Gastrocnemius medialis (tissue), 4 donors: Measurements from ENCODE around the gene GATA1. TPM values are rescaled to one million over a fixed set of nuclear protein-coding genes. Genes with fewer than 3 reads are reported as not detected.
"Not testable (repeated sequence)": the region's sequence is repeated elsewhere in the genome, so short reads cannot be mapped to it uniquely, and the experiment has no call there.

ENCODE experiments used
- ATAC-seq, 2 donors: fragments of 150-250 bp; one replicate each; pipeline ENCODE4 v1.9.1; 2016
- DNase-seq, 2 donors: peaks; one replicate each; pipeline ENCODE4 v3.0.0-alpha.2; 2019
- H3K27ac ChIP-seq, 4 donors: fragments of 200-600 bp; sonication (generic); 1 replicate in 1 of 4; 2 replicates in 3 of 4; pipeline ENCODE4 v1.5.1; 2016 to 2018; ENCODE audit warnings: mild to moderate bottlenecking in 2 of 4, moderate library complexity in 1 of 4
- H3K27me3 ChIP-seq, 3 donors: fragments of 200-600 bp; sonication (generic) in 2 of 3; 1 replicate in 1 of 3; 2 replicates in 2 of 3; pipeline versions ENCODE4 v1.5.1 to v1.6.0; 2016 to 2019; ENCODE audit warnings: mild to moderate bottlenecking in 1 of 3, moderate library complexity in 1 of 3
- H3K36me3 ChIP-seq, 2 donors: fragments of 200-600 bp; sonication (generic) in 1 of 2; one replicate each; pipeline ENCODE4 v1.5.1; 2017 to 2018
- H3K4me1 ChIP-seq, 2 donors: fragments of 200-600 bp; sonication (generic) in 1 of 2; one replicate each; pipeline ENCODE4 v1.5.1; 2016 to 2017; ENCODE audit warnings: mild to moderate bottlenecking in 2 of 2
- H3K4me3 ChIP-seq, 4 donors: fragments of 200-600 bp; sonication (generic) in 3 of 4; 1 replicate in 1 of 4; 2 replicates in 3 of 4; pipeline ENCODE4 v1.5.1; 2016 to 2019; ENCODE audit warnings: mild to moderate bottlenecking in 2 of 4
- H3K9me3 ChIP-seq, 3 donors: fragments of 200-600 bp; sonication (generic) in 2 of 3; 1 replicate in 1 of 3; 2 replicates in 2 of 3; pipeline ENCODE4 v1.5.1; 2016 to 2019
- CTCF ChIP-seq, 5 experiments: fragments of 450-650 bp in 3 of 5; fragments of 200-600 bp in 2 of 5; sonication (generic) in 2 of 5; IDR thresholded peaks in 4 of 5; conservative IDR thresholded peaks in 1 of 5; 1 replicate in 4 of 5; 2 replicates in 1 of 5; pipeline ENCODE4 v1.5.1; 2016 to 2019; ENCODE audit warnings: antibody characterized with exemption in 5 of 5, mild to moderate bottlenecking in 3 of 5, moderate library complexity in 3 of 5
- POLR2A ChIP-seq, 2 donors: fragments of 450-650 bp; IDR thresholded peaks; one replicate each; pipeline ENCODE4 v1.6.1; 2017; ENCODE audit warnings: antibody characterized with exemption in 2 of 2, mild to moderate bottlenecking in 2 of 2, moderate library complexity in 2 of 2
- in situ Hi-C, 4 donors: fragments of 200-750 bp; cut with MboI; loops; one replicate each; pipeline versions ENCODE4 v1.15.0 to v1.8.0; 2017; ENCODE audit warnings: low sequenced_read_pairs in 4 of 4
- intact Hi-C: fragments of 100-400 bp; cut with DNase I; formaldehyde crosslinking; loops from one replicate; pipeline ENCODE4 v1.15.1; 2023; ENCODE audit warnings: low total_unique reads
- total RNA-seq, 4 donors: library from RNA; depleted of rRNA; stranded (reverse); fragments of >200 nt; gene quantifications; one replicate each; pipeline versions ENCODE4 v1.1.0 to v1.2.3, GENCODE V29; 2016

GATA1 gene
- total RNA-seq, 4 donors from 2014 or later: not detected

- intact Hi-C loops (no loop called here), in situ Hi-C loops (loop anchor here in 1 of 4 donors (25.0 kb wide), 1 partner anchor 156 kb away; no protein-coding TSS in a partner anchor)
- H3K4me3 ChIP-seq: no peak overlapping the region
- H3K9me3 ChIP-seq: no peaks in the 10 kb centered on the region
- H3K27ac ChIP-seq: no peak overlapping the region
- TF ChIP-seq POLR2A (IDR thresholded peaks at IDR 0.05): no peak
- no peak for TF ChIP-seq CTCF (IDR thresholded peaks at IDR 0.05 in 4 of 5, conservative IDR thresholded peaks at IDR 0.05 in 1 of 5)
- no peak for DNase-seq
- ATAC-seq: no peak
- peaks cover 0 to 4% of the 10 kb centered on the region in 2 donors for H3K36me3 ChIP-seq
- no peaks in the 10 kb centered on the region for H3K27me3 ChIP-seq
- H3K4me1 ChIP-seq: no peaks in the 10 kb centered on the region
Measured at GRCh38 chrX:48818098-48818497, 31.7 kb downstream of the GATA1 start.

DNA sequence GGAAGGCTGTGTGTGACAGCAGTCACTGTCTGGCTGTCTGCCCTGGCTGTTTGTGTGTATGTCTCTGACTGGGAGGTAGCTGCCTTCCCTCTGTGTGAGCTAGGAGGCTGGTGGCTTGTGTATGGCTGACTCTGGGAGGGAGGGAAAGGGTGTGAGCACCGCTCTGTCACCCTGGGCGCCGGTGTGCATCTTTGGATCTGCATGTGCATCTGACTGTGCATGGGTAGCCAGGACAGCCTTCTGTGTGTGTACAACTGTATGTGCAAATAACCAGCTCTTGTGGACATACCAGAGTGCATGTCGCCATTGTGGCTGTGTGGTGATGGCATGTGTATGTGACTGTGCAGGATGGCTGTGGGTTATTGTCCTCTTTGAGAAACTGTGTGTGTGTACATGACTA, 32.5 kb downstream of the GATA1 start:
- no peak for ATAC-seq
- Histone ChIP-seq H3K27me3 (no peaks in the 10 kb centered on the region), H3K27ac (no peak overlapping the region), H3K4me3 (no peak overlapping the region), H3K4me1 (no peaks in the 10 kb centered on the region), H3K36me3 (peaks cover 0 to 4% of the 10 kb centered on the region in 2 donors), H3K9me3 (no peaks in the 10 kb centered on the region)
- no peak for TF ChIP-seq CTCF (IDR thresholded peaks at IDR 0.05 in 4 of 5, conservative IDR thresholded peaks at IDR 0.05 in 1 of 5)
- no peak for TF ChIP-seq POLR2A (IDR thresholded peaks at IDR 0.05)
- in situ Hi-C loops: loop anchor here in 1 of 4 donors (25.0 kb wide), 1 partner anchor 157 kb away; no protein-coding TSS in a partner anchor
- DNase-seq: no peak
- intact Hi-C loops: no loop called here

DNA sequence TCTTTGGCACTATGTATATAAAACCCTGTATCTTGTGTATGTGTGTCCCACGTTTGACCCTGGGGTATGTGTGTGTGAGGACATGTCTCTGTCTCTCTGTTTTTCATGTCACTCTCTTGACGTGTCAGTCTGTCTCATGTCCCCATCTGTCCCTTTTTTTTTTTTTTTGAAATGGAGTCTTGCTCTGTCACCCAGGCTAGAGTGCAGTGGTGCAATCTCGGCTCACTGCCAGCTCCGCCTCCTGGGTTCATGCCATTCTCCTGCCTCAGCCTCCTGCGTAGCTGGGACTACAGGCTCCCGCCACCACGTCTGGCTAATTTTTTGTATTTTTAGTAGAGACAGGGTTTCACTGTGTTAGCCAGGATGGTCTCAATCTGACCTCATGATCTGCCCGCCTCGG, 33.0 kb downstream of the GATA1 start:
- in situ Hi-C loops: loop anchor here in 1 of 4 donors (25.0 kb wide), 1 partner anchor 157 kb away; no protein-coding TSS in a partner anchor
- intact Hi-C loops: not testable (repeated sequence)

GRCh38 chrX:48823053-48823452, 36.7 kb downstream of the GATA1 start:
- intact Hi-C loops (no loop called here), in situ Hi-C loops (loop anchor here in 1 of 4 donors (25.0 kb wide), 1 partner anchor 161 kb away; no protein-coding TSS in a partner anchor)
- Histone ChIP-seq H3K27ac (no peak overlapping the region), H3K27me3 (no peaks in the 10 kb centered on the region), H3K4me1 (no peaks in the 10 kb centered on the region), H3K9me3 (no peaks in the 10 kb centered on the region), H3K36me3 (peaks cover 0 to 4% of the 10 kb centered on the region in 2 donors), H3K4me3 (no peak overlapping the region)
- ATAC-seq: no peak
- no peak for DNase-seq
- TF ChIP-seq POLR2A (IDR thresholded peaks at IDR 0.05) (no peak), CTCF (IDR thresholded peaks at IDR 0.05 in 4 of 5, conservative IDR thresholded peaks at IDR 0.05 in 1 of 5) (no peak)

More for the DNA sequence above, 33.0 kb downstream of the GATA1 start:
- H3K36me3 ChIP-seq, H3K4me1 ChIP-seq, H3K27me3 ChIP-seq, H3K27ac ChIP-seq, H3K4me3 ChIP-seq, H3K9me3 ChIP-seq, ATAC-seq, DNase-seq: not testable (repeated sequence)

GRCh38 chrX:48824066-48824465, 37.7 kb downstream of the GATA1 start:
- intact Hi-C loops: no loop called here
- Histone ChIP-seq H3K27me3 (no peaks in the 10 kb centered on the region), H3K27ac (no peak overlapping the region), H3K4me3 (no peak overlapping the region), H3K36me3 (peaks cover 0 to 4% of the 10 kb centered on the region in 2 donors), H3K4me1 (no peaks in the 10 kb centered on the region), H3K9me3 (no peaks in the 10 kb centered on the region)
- no peak for ATAC-seq
- in situ Hi-C loops: loop anchor here in 1 of 4 donors (25.0 kb wide), 1 partner anchor 162 kb away; no protein-coding TSS in a partner anchor
- DNase-seq: no peak
- TF ChIP-seq CTCF (IDR thresholded peaks at IDR 0.05 in 4 of 5, conservative IDR thresholded peaks at IDR 0.05 in 1 of 5) (no peak), POLR2A (IDR thresholded peaks at IDR 0.05) (no peak)
